Adrenal gland (tissue), 12 donors: ENCODE data around the gene KLK10. TPM values are rescaled to one million over a fixed set of nuclear protein-coding genes. Genes with fewer than 3 reads are reported as not detected.

Experiments
- DNase-seq, 7 donors: peaks; one replicate each; pipeline ENCODE4 v3.0.0-alpha.2; 2019 to 2020
- H3K27ac ChIP-seq, 5 donors: fragments of 200-600 bp; sonication (generic) in 4 of 5; 1 replicate in 3 of 5; 2 replicates in 2 of 5; pipeline versions ENCODE4 v1.5.1 to v1.8.0; 2016 to 2020; ENCODE audit warnings: mild to moderate bottlenecking in 1 of 5
- H3K27me3 ChIP-seq: fragments of 200-600 bp; 2 replicates; pipeline ENCODE4 v1.8.0; 2021
- H3K36me3 ChIP-seq, 2 donors: fragments of 200-600 bp; replicated peaks in 1 of 2; 1 replicate in 1 of 2; 2 replicates in 1 of 2; pipeline versions ENCODE4 v1.5.1 to v1.8.0; 2018 to 2022
- H3K4me1 ChIP-seq, 2 donors: fragments of 200-600 bp; replicated peaks in 1 of 2; 1 replicate in 1 of 2; 2 replicates in 1 of 2; pipeline versions ENCODE4 v1.5.1 to v1.8.0; 2018 to 2021
- H3K4me3 ChIP-seq, 4 donors: fragments of 200-600 bp; sonication (generic) in 3 of 4; one replicate each; pipeline ENCODE4 v1.5.1; 2016 to 2018
- H3K9me3 ChIP-seq, 3 donors: fragments of 200-600 bp; sonication (generic) in 1 of 3; replicated peaks in 1 of 3; 1 replicate in 2 of 3; 2 replicates in 1 of 3; pipeline versions ENCODE4 v1.5.1 to v1.8.0; 2016 to 2021
- CTCF ChIP-seq, 6 experiments: fragments of 450-650 bp in 4 of 6; fragments of 200-600 bp in 2 of 6; sonication (generic) in 1 of 6; IDR thresholded peaks; 1 replicate in 5 of 6; 2 replicates in 1 of 6; pipeline versions ENCODE4 v1.5.1 to v1.8.0; 2016 to 2021; ENCODE audit warnings: antibody characterized with exemption in 6 of 6, mild to moderate bottlenecking in 2 of 6, moderate library complexity in 1 of 6
- POLR2A ChIP-seq, 2 donors: fragments of 450-650 bp; IDR thresholded peaks; one replicate each; pipeline ENCODE4 v1.6.1; 2017; ENCODE audit warnings: antibody characterized with exemption in 2 of 2, mild to moderate bottlenecking in 2 of 2, moderate library complexity in 1 of 2
- WGBS, 4 donors: extraction: QIAGEN DNeasy Blood & Tissue Kit in 2 of 4; methylation state at CpG; one replicate each; pipeline versions ENCODE4 v1.1.5 to v1.1.7; 2013 to 2017; 5-methylcytosine and 5-hydroxymethylcytosine counted together
- intact Hi-C, 2 donors: fragments of 100-400 bp; cut with DNase I; formaldehyde crosslinking; loops; one replicate each; pipeline versions ENCODE4 v1.14.1 to v1.15.0; 2022 to 2023
- polyA plus RNA-seq, 3 donors: library from polyadenylated mRNA; stranded (reverse); fragments of 200-250 nt in 2 of 3; fragments of 350-450 nt in 1 of 3; fragmentation: Illumina TruSeq in 1 of 3; extraction: RNeasy Lipid Tissue Mini Kit (QIAGEN cat#74804) in 1 of 3; gene quantifications; one replicate each; pipeline ENCODE4 v1.2.3, GENCODE V29; 2013 to 2014
- total RNA-seq, 9 donors: library from RNA; depleted of rRNA in 4 of 9; stranded (reverse); fragments of >200 nt in 4 of 9; fragments of 120-200 nt in 1 of 9; fragmentation: NEBNext Ultra II Directional in 1 of 9; extraction: Animal tissue kit (Norgen Biotek cat#: 25700) in 1 of 9; gene quantifications; one replicate each; pipeline versions ENCODE4 v1.1.0 to v1.2.4, GENCODE V29; 2013 to 2023
- donor health status: healthy with polysubstance abuse.
- donor health status: Bipolar disorder and iron deficiency.
- donor health status: DM: yes; HTN: yes; CAD: no.
- donor health status: DM: no; HTN: no; CAD: no.
- donor health status: DM: no; HTN: no; CAD: no.
- donor health status: DM: yes; HTN: yes; CAD: no.

Gene KLK10
- total and polyA plus RNA-seq, 12 donors: 0.23 to 1.4 (median 0.38) TPM; not detected in 6

- Histone ChIP-seq H3K27ac (no peak overlapping the region), H3K36me3 (no peaks in the 10 kb centered on the region), H3K4me1 (no peaks in the 10 kb centered on the region), H3K9me3 (no peaks in the 10 kb centered on the region), H3K27me3 (no peaks in the 10 kb centered on the region), H3K4me3 (no peak overlapping the region)
- no peak for TF ChIP-seq POLR2A (IDR thresholded peaks at IDR 0.05)
- TF ChIP-seq CTCF (IDR thresholded peaks at IDR 0.05): no peak
- no peak for DNase-seq
- intact Hi-C loops: no loop called here
Observed at GRCh38 chr19:51055866-51056265, 36.4 kb upstream of the KLK10 start.

- Histone ChIP-seq H3K4me1 (no peaks in the 10 kb centered on the region), H3K4me3 (no peak overlapping the region), H3K27me3 (peaks cover 4% of the 10 kb centered on the region), H3K27ac (no peak overlapping the region), H3K36me3 (no peaks in the 10 kb centered on the region), H3K9me3 (no peaks in the 10 kb centered on the region)
- no peak for DNase-seq
- WGBS, 4 donors: 19 to 32% (median 24%) methylated on average over 4 of the region's 4 CpGs
- intact Hi-C loops: no loop called here
- TF ChIP-seq POLR2A (IDR thresholded peaks at IDR 0.05): no peak
- no peak for TF ChIP-seq CTCF (IDR thresholded peaks at IDR 0.05)
Observed at GRCh38 chr19:51047031-51047335, 27.5 kb upstream of the KLK10 start.

- Histone ChIP-seq H3K36me3 (no peaks in the 10 kb centered on the region), H3K4me1 (no peaks in the 10 kb centered on the region), H3K27me3 (peaks cover 1% of the 10 kb centered on the region), H3K9me3 (no peaks in the 10 kb centered on the region), H3K27ac (no peak overlapping the region), H3K4me3 (no peak overlapping the region)
- WGBS, 4 donors: 79 to 82% (median 81%) methylated on average over 11 of the region's 11 CpGs
- no peak for DNase-seq
- intact Hi-C loops: no loop called here
- TF ChIP-seq CTCF (IDR thresholded peaks at IDR 0.05): no peak
- no peak for TF ChIP-seq POLR2A (IDR thresholded peaks at IDR 0.05)
Observed at GRCh38 chr19:51044327-51044726, 24.8 kb upstream of the KLK10 start.

- intact Hi-C loops: no loop called here
- WGBS, 4 donors: 73 to 83% (median 76%) methylated on average over 7 to 9 of the region's 9 CpGs
- Histone ChIP-seq H3K27me3 (no peaks in the 10 kb centered on the region), H3K4me3 (no peak overlapping the region), H3K4me1 (no peaks in the 10 kb centered on the region), H3K27ac (no peak overlapping the region), H3K9me3 (no peaks in the 10 kb centered on the region), H3K36me3 (no peaks in the 10 kb centered on the region)
- DNase-seq: no peak
- TF ChIP-seq CTCF (IDR thresholded peaks at IDR 0.05) (no peak), POLR2A (IDR thresholded peaks at IDR 0.05) (no peak)
Observed at GRCh38 chr19:51043497-51043896, 24.0 kb upstream of the KLK10 start.
